Breast epithelium (tissue), 3 donors: ENCODE measurements around the gene NATD1.

Experiments used
- CTCF ChIP-seq, 3 donors: fragments of 450-650 bp; IDR thresholded peaks; one replicate each; pipeline ENCODE4 v1.5.1; 2016 to 2017; ENCODE audit warnings: antibody characterized with exemption in 3 of 3, mild to moderate bottlenecking in 3 of 3, moderate library complexity in 3 of 3
- POLR2A ChIP-seq: fragments of 450-650 bp; IDR thresholded peaks from one replicate; pipeline ENCODE4 v1.6.1; 2016; ENCODE audit warnings: antibody characterized with exemption, mild to moderate bottlenecking, moderate library complexity
- POLR2AphosphoS5 ChIP-seq, 3 donors: sonication (generic); formaldehyde crosslinking; IDR thresholded peaks; one replicate each; pipeline ENCODE4 v1.6.1; 2017; ENCODE audit warnings: antibody characterized with exemption in 3 of 3

- TF ChIP-seq CTCF (IDR thresholded peaks at IDR 0.05): no peak
- no peak for TF ChIP-seq POLR2A
- no peak for TF ChIP-seq POLR2AphosphoS5 (IDR thresholded peaks at IDR 0.05)
Observed at GRCh38 chr17:21209511-21210175, 43.6 kb downstream of the NATD1 start.
